Measurements from ENCODE around the gene GH2.

The GH2 gene

DNA sequence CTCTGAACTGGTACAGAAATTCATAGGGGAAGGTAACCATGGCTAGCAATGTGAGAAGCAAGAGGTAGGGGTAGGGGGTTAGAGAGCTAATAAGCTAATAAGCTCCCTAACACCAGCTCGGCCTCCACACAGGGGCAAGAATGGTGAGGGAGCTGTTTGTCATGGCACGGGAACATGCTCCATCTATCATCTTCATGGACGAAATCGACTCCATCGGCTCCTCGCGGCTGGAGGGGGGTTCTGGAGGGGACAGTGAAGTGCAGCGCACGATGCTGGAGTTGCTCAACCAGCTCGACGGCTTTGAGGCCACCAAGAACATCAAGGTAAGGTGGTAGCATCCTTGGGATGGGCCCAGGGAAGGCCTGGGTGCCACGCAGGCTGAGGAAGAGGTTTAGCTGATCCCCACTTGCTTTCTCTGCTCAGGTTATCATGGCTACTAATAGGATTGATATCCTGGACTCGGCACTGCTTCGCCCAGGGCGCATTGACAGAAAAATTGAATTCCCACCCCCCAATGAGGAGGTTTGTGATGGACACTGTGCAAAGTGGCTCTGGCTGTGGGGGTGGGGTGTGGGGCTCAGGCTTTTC, 50.7 kb downstream of the GH2 start:
- H3K27me3 ChIP-seq, result no peaks in the 10 kb centered on the region
- TF ChIP-seq Cebpa-rat (IDR thresholded peaks at IDR 0.05), result no peak
- H3K9ac ChIP-seq, result peak overlapping the region; percentile 35
- H3K4me1 ChIP-seq, result peaks cover 77% of the 10 kb centered on the region
- no peaks in the 10 kb centered on the region for H3K9me3 ChIP-seq
- no peak overlapping the region for H3K4me3 ChIP-seq
- peak overlapping the region; percentile 74 for H3K4me2 ChIP-seq
- peak overlapping the region; percentile 80; the same call in 1 of the 2 replicates for H3K27ac ChIP-seq
- peaks cover 60% of the 10 kb centered on the region; the same call in 1 of the 2 replicates for H4K20me1 ChIP-seq
- peaks cover 76% of the 10 kb centered on the region for H3K36me3 ChIP-seq

- H3K4me1 ChIP-seq, result peaks cover 77% of the 10 kb centered on the region
- TF ChIP-seq Cebpa-rat (IDR thresholded peaks at IDR 0.05), result no peak
- no peak overlapping the region for H3K4me2 ChIP-seq
Measured at GRCh38 chr17:63830278-63830677, 51.5 kb downstream of the GH2 start.

More at GRCh38 chr17:63830278-63830677, 51.5 kb downstream of the GH2 start:
- Histone ChIP-seq H3K27ac (no peak overlapping the region), H3K9me3 (no peaks in the 10 kb centered on the region), H3K4me3 (no peak overlapping the region), H3K27me3 (no peaks in the 10 kb centered on the region), H3K9ac (no peak overlapping the region), H3K36me3 (peaks cover 75% of the 10 kb centered on the region), H4K20me1 (peaks cover 60% of the 10 kb centered on the region)
